HG02610 (cell line): ENCODE measurements around the gene MRPS10.
"Not testable (repeated sequence)": the region's sequence is repeated elsewhere in the genome, so short reads cannot be mapped to it uniquely, and the experiment has no call there.

Source experiments
- ATAC-seq: cut with Tn5 transposase; IDR thresholded peaks from one replicate; pipeline ENCODE4 v1.9.1; 2021; ENCODE audit warnings: mild to moderate bottlenecking, moderate library complexity; ENCODE audit not compliant: unreplicated experiment

Gene MRPS10

GRCh38 chr6:42179261-42179944, 38.3 kb downstream of the MRPS10 start:
- ATAC-seq, result no peak

DNA sequence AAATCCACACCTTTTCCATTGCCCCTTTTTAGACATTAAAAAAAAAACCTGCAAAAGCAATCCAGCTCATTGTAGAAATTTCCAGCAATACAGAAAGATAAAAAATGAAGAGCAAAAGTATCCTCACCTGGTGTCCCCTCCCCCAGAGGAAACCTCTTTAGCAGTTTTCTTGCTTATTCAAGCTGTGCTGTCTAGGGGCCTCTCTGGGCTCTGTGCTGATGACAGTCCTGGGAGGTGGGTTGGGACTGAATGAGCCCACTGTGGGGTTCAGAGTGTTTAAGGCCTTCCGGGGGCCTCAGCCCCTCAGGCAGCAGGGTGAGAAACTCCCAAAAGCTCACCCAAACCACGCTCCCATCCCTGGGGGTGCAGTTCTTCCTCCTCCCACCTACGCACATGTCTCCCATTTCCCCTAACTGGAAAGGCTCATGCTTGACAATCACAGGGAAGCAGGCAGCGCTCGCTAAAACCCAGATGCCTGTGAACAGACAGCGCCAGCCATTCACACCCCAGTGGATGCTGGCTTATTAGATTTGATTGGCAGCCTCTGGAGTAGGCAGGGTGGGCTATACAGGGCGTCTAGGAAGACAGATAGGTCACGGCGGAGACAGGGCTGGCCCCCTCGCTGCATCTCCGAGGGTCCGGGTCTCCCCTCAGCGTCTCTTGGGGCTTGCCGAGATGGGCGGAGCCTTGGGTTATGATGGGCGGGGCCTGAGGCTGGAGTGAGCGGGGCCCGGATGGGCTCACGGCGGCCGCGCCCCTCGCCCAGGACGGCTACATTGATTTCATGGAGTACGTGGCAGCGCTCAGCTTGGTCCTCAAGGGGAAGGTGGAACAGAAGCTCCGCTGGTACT, 39.9 kb downstream of the MRPS10 start:
- ATAC-seq, result no peak

DNA sequence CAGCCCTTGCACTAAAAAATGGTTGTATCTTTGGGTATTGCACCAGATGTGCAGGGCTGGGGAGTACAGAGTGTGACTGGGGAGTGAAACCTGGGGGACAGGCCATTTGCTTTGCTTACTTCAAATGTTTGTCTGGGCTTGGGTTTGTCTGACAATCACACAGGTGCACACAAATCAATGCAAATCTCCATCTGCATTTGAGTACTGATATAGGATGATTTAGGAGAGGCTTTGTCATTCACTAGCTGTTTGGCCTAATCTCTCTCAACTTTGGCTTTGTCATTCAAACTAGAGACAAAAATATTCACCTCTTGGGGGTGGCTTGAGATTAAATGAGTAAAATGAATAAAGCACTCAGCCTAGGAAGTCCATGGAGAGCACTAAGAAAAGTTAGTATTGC, 40.7 kb downstream of the MRPS10 start:
- ATAC-seq, result no peak

DNA sequence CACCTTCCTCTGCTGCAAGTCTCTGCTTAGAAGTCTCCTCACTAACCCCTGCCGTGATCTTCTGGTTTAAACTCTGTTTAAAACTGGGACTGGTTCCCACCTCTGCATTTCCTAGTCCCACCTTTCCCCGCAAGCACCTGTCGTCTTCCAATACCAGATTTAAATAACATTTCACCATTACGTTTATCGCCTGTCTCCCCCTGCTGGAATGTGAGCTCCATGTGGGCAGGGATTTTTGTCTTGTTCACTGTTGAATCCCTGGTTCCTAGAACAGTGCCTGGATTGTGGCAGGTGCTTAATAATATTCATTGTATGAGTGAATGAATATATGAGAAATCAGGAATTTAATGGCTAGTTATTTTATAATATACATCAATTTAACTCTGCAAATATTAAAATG, 41.8 kb downstream of the MRPS10 start:
- ATAC-seq, result no peak

DNA sequence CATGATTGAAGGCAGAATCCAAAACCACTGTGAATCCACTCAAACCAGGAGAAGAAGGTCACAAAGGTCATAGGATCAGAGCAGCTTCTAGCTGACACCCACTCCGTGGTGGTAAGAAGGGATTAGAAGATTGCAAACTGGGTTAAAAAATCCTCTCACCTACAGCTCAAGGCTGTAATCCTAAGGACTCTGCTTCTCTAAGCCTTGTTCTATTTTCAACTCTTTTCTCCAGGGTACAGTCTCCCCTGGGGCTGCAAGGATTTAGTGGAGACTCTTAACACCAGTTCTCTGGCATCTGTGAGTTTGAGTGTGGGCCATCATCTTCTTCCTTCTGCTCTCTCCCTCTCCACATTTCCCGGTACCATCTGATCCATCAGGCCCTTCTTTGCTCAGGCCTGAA, 44.6 kb downstream of the MRPS10 start, which contains the start of gene GUCA1A:
Gene GUCA1A (plus strand): TSS at position 264 of the 400 bp plus-strand sequence. CDS start 250 bp downstream, outside the sequence.
- ATAC-seq, result no peak

GRCh38 chr6:42171813-42172581, 45.7 kb downstream of the MRPS10 start:
- no peak for ATAC-seq

GRCh38 chr6:42169780-42170179, 47.9 kb downstream of the MRPS10 start:
- ATAC-seq, result not testable (repeated sequence)

DNA sequence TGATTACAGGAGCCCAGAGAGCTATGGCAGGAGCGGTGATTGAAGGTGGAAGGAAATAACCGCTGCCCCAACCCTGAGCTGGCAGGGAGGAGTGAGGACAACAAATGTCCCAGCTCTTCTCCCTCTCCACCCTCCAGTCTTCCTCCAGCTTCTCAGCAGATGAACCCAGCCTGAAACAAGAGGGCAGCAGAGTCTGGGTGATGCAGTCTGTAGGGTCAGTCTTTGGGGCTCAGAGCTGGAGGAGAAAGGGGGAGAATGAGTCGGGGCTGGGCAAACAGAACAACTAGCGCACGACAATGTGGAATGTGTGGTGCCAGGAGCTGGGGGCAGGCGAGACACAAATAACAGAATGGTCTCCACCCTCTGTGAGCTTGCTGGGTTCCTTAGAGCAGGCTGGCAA, 49.0 kb downstream of the MRPS10 start:
- ATAC-seq, result no peak

DNA sequence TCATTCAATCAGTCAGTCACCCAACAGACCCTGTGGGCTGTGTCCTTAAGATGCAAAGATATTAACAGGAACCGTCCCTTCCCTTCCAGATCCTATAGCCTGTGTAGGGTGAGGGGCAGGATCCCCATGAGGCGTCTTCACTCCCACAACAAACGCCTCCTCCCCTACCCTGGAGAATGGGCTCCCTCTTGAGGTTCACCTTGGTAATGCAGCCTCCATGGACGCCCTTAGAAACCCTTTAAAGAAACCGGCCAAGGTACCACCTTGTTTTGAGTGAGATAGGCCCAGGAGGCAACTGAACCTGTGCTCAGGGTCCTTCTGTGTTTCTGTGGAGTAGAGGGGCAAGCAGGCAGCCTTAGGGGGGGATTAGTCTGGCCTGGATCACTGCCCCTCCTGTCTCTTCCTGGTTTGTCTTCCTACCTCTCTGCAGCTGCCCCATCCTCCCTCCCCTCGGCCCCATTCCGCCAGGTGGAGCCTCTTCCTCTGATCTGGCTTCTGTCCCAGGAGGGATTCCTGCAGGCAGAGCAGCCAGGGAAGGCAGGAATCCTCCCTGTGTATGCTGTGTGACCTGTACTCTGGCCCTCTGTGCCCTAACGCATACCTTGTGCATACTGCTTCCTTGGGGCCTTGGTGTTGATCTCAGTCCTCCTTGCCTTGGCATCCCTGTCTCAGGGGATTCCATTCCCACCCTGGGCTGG, 51.1 kb downstream of the MRPS10 start:
- ATAC-seq, result no peak

DNA sequence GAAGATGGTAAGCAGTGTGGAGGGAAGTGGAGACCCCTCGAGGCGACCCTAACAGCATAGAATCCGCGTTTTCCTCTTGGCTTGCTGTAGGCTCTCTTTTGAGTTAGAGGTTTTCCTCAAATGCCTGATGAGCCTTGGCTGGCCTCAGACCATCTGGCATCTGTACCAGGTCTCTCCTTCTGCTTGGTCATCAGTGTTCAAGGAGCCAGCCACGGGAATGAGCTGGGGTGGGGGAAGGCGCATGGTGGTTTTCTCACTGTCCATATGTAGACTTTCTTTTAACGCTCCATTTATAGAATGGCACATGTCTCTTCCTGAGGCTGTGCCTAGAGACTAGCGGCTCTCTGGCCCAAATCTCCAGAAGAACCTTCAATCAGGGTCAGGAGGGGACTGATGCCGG, 52.6 kb downstream of the MRPS10 start:
- ATAC-seq, result no peak

GRCh38 chr6:42163981-42164380, 53.7 kb downstream of the MRPS10 start:
- ATAC-seq, result no peak

DNA sequence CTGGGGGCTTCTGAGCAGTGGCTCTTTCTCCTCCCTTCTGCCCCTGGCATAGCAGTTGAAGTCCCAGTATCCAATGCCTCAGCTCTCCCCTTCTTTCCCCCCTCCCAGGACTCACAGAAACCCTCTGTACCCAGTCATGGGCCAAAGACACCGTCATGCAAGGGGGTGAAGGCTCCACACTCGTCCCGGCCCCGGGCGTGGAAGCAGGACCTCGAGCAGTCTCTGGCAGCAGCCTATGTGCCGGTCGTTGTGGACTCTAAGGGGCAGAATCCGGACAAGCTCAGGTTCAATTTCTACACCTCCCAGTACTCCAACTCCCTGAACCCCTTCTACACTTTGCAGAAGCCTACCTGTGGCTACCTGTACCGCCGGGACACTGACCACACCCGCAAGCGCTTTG, 54.8 kb downstream of the MRPS10 start:
- no peak for ATAC-seq

- no peak for ATAC-seq
These were observed 55.3 kb downstream of the MRPS10 start for GRCh38 chr6:42162384-42162783.

GRCh38 chr6:42159431-42160024, 58.1 kb downstream of the MRPS10 start:
- ATAC-seq, result no peak

- ATAC-seq, result no peak
These were observed 59.0 kb downstream of the MRPS10 start for GRCh38 chr6:42158631-42159030.

DNA sequence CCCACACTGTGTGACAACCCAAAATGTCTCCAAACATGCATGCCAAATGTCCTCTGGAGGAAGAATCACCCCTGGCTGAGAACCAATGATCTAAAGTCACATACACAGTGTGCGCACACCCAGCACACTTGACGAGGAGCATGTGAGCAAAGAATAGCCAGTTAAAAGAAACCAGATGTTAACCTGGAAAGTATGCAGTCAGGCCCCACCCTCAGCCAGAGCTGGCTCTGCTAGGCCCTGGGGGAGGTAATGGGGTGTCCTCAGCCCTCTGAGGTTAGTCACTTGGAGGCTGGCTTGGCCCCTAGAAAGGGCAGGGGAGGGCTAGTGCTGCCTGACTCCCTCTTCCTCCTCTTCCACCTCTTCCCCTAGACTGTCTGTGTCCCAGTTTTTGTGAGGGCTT, 59.6 kb downstream of the MRPS10 start:
- ATAC-seq, result no peak
